Right lobe of liver (tissue), 4 donors: Measurements from ENCODE around the gene TTC12.

Experiments
- CTCF ChIP-seq, 4 donors: fragments of 200-600 bp in 3 of 4; fragments of 450-650 bp in 1 of 4; IDR thresholded peaks; one replicate each; pipeline versions ENCODE4 v1.5.1 to v1.8.0; 2016 to 2022; ENCODE audit warnings: antibody characterized with exemption in 4 of 4, mild to moderate bottlenecking in 2 of 4
- POLR2A ChIP-seq: fragments of 450-650 bp; IDR thresholded peaks from one replicate; pipeline ENCODE4 v1.6.1; 2017; ENCODE audit warnings: antibody characterized with exemption, mild to moderate bottlenecking
- donor health status: DM: no; HTN: no; CAD: no.
- donor health status: DM: no; HTN: no; CAD: no.
- donor health status: DM: no; HTN: yes; CAD: no.

- no peak for TF ChIP-seq CTCF (IDR thresholded peaks at IDR 0.05)
- TF ChIP-seq POLR2A = no peak
Measured at GRCh38 chr11:113363406-113363805, 49.0 kb downstream of the TTC12 start.
